HUES64 (cell line): ENCODE measurements around the gene LRPPRC.

ENCODE experiments used
- H3K27ac ChIP-seq: 2 replicates; pipeline ENCODE4 v1.7.0; 2013; ENCODE audit warnings: low read depth, low read length, inconsistent platforms
- H3K27me3 ChIP-seq: 2 replicates; pipeline ENCODE4 v1.6.1; 2013; ENCODE audit warnings: mild to moderate bottlenecking, low read length; ENCODE audit not compliant: insufficient read depth
- H3K36me3 ChIP-seq: 2 replicates; pipeline ENCODE4 v1.6.1; 2013; ENCODE audit warnings: mild to moderate bottlenecking, low read length; ENCODE audit not compliant: insufficient read depth
- H3K4me1 ChIP-seq: 2 replicates; pipeline ENCODE4 v1.6.1; 2013; ENCODE audit warnings: mild to moderate bottlenecking, low read length, moderate library complexity; ENCODE audit not compliant: insufficient read depth
- H3K4me3 ChIP-seq: 2 replicates; pipeline ENCODE4 v1.5.1; 2013; ENCODE audit warnings: mild to moderate bottlenecking, low read length, moderate library complexity
- H3K9ac ChIP-seq: 2 replicates; pipeline ENCODE4 v1.6.1; 2013; ENCODE audit warnings: mild to moderate bottlenecking, low read depth, low read length
- H3K9me3 ChIP-seq: 2 replicates; pipeline ENCODE4 v1.6.1; 2013; ENCODE audit warnings: low read depth, low read length; ENCODE audit not compliant: insufficient read depth
- WGBS: fragments of 150-250, 120-280 bp; methylation state at CpG from one replicate; pipeline ENCODE4 v1.1.7; 2013; ENCODE audit warnings: missing lambda C conversion rate; 5-methylcytosine and 5-hydroxymethylcytosine counted together

Gene LRPPRC

DNA sequence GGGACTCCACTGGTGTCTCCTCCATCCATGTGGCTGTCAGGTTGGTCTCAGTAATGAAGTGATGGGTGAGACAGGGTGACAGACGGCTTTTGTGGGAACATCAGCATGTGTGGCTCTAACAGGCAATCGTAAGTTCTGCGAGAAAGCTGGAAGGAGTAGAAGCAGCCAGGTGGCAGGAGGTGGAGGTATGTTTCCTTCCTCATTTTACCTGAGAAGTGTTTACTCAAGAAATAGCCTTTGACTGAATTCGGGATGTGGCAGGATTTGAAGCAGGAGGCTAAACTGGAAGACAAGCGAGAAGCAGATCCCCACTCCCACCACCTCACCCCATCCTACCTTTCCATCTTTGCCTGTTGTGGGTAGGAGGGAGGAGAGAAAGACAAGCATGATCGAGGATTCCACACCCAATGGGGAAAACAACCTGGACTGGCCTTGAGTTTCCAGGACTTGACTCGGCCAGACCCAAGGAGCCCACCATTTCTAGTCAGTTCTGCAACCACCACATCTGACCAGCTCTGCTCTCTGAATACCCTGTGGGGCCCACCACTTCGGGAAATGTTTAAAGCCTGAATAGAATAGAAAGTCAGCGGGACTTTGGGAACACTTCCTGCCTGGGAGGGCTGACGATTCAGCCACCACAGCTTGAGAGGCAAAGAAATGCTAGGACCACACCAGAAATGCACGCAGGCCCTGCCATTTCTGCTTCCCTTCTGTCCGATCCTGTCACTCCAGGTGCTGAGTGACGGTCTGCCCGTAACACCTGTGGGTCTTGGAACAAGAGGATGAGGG lies 155.8 kb downstream of the LRPPRC start:
- Histone ChIP-seq H3K36me3 (no peaks in the 10 kb centered on the region), H3K4me1 (peaks cover 6% of the 10 kb centered on the region; the same call in 1 of the 2 replicates), H3K9me3 (no peaks in the 10 kb centered on the region), H3K27ac (no peak overlapping the region), H3K27me3 (no peaks in the 10 kb centered on the region), H3K9ac (no peak overlapping the region), H3K4me3 (no peak overlapping the region)
- WGBS: 83% methylated on average over 12 of the region's 14 CpGs

DNA sequence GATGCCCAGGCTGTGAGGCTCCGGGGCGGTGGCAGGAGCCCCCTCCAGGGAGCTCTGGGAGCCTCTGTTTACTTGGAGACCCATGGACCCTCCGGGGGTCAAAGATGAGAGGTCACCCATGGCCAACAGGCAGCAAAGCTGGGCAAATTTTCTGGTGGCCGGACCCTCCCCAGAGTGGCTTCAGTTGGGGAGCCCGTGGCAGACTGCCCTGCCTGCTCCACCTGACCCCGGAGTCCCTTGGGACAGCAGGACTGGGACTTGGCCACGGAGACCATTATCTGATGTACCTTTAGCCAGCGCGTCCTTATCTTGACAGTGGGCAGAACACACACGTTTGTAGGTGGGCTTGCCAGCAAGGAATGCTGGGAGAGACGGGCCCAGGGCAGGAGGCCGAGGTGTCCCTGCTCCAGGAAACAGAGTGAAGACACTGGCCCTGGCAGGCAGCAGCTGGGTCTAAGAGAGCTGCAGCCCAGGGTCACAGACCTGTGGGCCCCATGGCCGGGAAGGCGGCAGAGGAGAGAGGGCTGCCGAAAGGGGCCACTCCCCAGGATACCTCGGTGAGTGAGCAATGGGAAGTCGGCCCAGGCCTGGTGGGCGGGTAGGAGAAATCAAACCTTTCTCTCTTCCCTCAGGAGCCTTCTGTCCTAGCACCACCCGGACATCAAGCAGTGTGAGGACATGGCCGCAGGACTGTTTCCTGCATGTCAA lies 157.1 kb downstream of the LRPPRC start, which contains the start of the genes ABCG5 and ABCG8:
Gene ABCG5, minus strand, starts transcription at position 280 of the 708 bp plus-strand sequence. Its CDS starts 160 bp downstream, at position 120.
Gene ABCG8, plus strand, starts transcription at position 412 of the 708 bp plus-strand sequence. Its CDS starts 83 bp downstream, at position 495.
- Histone ChIP-seq H3K4me1 (peaks cover 6% of the 10 kb centered on the region; the same call in 1 of the 2 replicates), H3K4me3 (no peak within 1 kb of the TSS), H3K27ac (no peak within 1 kb of the TSS), H3K9me3 (no peaks in the 10 kb centered on the region), H3K9ac (no peak within 1 kb of the TSS), H3K27me3 (no peaks in the 10 kb centered on the region), H3K36me3 (no peaks in the 10 kb centered on the region)
- WGBS: 93% methylated on average over 20 of the region's 20 CpGs

DNA sequence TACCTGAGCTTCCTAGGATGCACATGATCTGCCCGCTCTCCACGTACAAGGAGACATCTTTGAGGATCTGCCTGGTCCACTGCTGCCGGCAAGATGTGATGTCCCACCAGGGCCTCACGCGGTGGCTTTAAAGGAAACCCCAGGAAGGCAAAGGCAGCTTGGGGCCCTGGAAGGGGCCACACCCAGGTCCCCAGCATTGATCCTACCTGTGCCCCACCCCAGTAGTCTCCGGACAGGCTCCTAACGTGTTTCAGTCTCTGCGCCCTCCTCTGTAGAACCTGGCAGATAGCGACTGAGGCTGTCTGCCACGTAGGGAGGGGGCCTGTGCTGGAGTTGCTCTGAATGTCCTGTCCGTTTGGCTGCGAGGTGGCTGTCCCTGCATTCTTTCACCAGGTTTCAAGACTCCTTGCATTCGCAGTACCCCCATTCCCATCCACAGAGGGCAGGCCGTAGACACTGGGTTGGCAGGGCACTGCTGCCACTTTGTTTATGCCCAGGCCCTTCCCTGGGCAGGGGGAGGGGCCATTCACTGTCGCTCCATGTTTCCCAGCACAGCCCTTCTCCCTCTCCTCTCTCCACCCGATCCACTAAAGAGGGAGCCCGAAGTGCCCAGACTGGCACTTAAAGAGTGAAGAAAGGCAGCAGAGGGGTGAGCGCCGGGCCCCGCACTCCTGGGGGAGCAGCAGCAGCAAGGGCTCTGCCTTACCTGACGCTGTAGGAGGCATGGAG lies 157.8 kb downstream of the LRPPRC start:
- H3K9me3 ChIP-seq: no peaks in the 10 kb centered on the region
- WGBS: 93% methylated on average over 21 of the region's 21 CpGs
- H3K27ac ChIP-seq: no peak overlapping the region
- peaks cover 6% of the 10 kb centered on the region; the same call in 1 of the 2 replicates for H3K4me1 ChIP-seq
- H3K27me3 ChIP-seq: no peaks in the 10 kb centered on the region
- H3K36me3 ChIP-seq: no peaks in the 10 kb centered on the region
- H3K9ac ChIP-seq: no peak overlapping the region
- H3K4me3 ChIP-seq: no peak overlapping the region

DNA sequence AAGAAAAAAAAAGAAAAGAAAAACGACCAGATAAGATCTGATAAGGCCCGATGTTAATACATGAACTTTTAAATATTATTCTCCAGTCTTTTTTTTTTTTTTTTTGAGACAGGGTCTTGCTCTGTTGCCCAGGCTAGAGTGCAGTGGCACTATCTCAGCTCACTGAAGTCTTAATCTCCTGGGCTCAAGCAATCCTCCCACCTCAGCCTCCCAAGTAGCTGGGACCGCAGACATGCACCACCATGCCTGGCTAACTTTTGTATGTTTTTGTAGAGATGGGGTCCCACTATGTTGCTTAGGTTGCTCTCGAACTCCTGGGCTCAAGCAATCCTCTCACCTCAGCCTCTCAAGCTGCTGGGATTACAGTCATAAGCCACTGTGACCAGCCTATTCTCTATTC lies 158.8 kb downstream of the LRPPRC start:
- H3K27ac ChIP-seq: no peak overlapping the region
- no peak overlapping the region for H3K9ac ChIP-seq
- no peaks in the 10 kb centered on the region for H3K9me3 ChIP-seq
- no peak overlapping the region for H3K4me3 ChIP-seq
- no peaks in the 10 kb centered on the region for H3K36me3 ChIP-seq
- H3K4me1 ChIP-seq: peaks cover 10% of the 10 kb centered on the region; the same call in 1 of the 2 replicates
- H3K27me3 ChIP-seq: peaks cover 6% of the 10 kb centered on the region
- WGBS: 88% methylated on average over 4 of the region's 4 CpGs
